ENCODE data around the gene SMAD6. TPM values are rescaled to one million over a fixed set of nuclear protein-coding genes. Genes with fewer than 3 reads are reported as not detected.
A peak's percentile ranks its signal among the peaks of the same experiment; 100 is the strongest.

Gene SMAD6
- total RNA-seq, 4 donors from 2014 or later = 9.4 to 18.9 (median 14.3) TPM

DNA sequence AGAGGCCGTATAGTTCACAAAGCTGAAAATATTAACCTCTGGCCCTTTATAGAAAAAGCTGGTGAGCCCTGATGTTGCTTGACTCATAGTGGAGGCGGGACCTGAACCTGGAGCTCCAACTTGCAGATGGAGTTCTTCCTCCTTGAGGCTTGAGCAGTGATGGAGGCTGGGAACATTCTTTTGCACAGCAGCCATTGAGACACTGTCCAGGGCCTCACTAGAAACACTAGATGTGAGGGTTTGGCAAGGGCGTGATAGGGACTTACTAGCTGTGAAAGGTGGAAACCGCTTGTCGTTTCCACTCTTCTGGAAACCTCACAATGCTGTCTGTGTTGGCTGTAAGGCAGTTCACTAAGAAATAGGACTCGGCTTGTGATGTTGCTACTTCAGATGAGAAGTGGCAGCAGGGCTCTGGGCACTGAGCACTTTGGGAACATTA lies 12.5 kb downstream of the SMAD6 start:
- H3K27ac ChIP-seq (replicated peaks in 1 of 4) = peak overlapping the region in 1 of 4 donors; percentile 31
- peaks cover 26 to 63% (median 45%) of the 10 kb centered on the region in 4 donors for H3K4me1 ChIP-seq
- intact Hi-C loops (cut with DNase I) = no loop called here
- no peak overlapping the region for H3K4me3 ChIP-seq
- no peaks in the 10 kb centered on the region for H3K9me3 ChIP-seq
- no peaks in the 10 kb centered on the region for H3K27me3 ChIP-seq
- no peak for DNase-seq (ENCODE audit: extremely low spot score)
- H3K36me3 ChIP-seq = peaks cover 0 to 61% (median 17%) of the 10 kb centered on the region in 4 donors
- no peak for TF ChIP-seq POLR2A (IDR thresholded peaks at IDR 0.05; ENCODE audit: low read depth)
- TF ChIP-seq, protein P1, sequence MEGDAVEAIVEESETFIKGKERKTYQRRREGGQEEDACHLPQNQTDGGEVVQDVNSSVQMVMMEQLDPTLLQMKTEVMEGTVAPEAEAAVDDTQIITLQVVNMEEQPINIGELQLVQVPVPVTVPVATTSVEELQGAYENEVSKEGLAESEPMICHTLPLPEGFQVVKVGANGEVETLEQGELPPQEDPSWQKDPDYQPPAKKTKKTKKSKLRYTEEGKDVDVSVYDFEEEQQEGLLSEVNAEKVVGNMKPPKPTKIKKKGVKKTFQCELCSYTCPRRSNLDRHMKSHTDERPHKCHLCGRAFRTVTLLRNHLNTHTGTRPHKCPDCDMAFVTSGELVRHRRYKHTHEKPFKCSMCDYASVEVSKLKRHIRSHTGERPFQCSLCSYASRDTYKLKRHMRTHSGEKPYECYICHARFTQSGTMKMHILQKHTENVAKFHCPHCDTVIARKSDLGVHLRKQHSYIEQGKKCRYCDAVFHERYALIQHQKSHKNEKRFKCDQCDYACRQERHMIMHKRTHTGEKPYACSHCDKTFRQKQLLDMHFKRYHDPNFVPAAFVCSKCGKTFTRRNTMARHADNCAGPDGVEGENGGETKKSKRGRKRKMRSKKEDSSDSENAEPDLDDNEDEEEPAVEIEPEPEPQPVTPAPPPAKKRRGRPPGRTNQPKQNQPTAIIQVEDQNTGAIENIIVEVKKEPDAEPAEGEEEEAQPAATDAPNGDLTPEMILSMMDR (IDR thresholded peaks at IDR 0.05) = no peak
- TF ChIP-seq EP300 (IDR thresholded peaks at IDR 0.05) = no peak
- peak in 1 of 2 donors; percentile 35 for TF ChIP-seq POLR2AphosphoS5 (IDR thresholded peaks at IDR 0.05)
- WGBS = 76% methylated on average over 6 of the region's 6 CpGs

GRCh38 chr15:66715181-66715624 lies 13.2 kb downstream of the SMAD6 start:
- TF ChIP-seq EP300 (IDR thresholded peaks at IDR 0.05) (no peak), POLR2AphosphoS5 (IDR thresholded peaks at IDR 0.05) (no peak), POLR2A (IDR thresholded peaks at IDR 0.05; ENCODE audit: low read depth) (no peak)
- TF ChIP-seq, protein P1 (IDR thresholded peaks at IDR 0.05) = no peak
- 62% methylated on average over 6 of the region's 6 CpGs for WGBS
- Histone ChIP-seq H3K36me3 (peaks cover 0 to 61% (median 17%) of the 10 kb centered on the region in 4 donors), H3K9me3 (no peaks in the 10 kb centered on the region), H3K27me3 (no peaks in the 10 kb centered on the region), H3K27ac (replicated peaks in 1 of 4) (no peak overlapping the region), H3K4me3 (no peak overlapping the region), H3K4me1 (peaks cover 28 to 68% (median 49%) of the 10 kb centered on the region in 4 donors)
- intact Hi-C loops (cut with DNase I) = no loop called here
- no peak for DNase-seq (ENCODE audit: extremely low spot score)

DNA sequence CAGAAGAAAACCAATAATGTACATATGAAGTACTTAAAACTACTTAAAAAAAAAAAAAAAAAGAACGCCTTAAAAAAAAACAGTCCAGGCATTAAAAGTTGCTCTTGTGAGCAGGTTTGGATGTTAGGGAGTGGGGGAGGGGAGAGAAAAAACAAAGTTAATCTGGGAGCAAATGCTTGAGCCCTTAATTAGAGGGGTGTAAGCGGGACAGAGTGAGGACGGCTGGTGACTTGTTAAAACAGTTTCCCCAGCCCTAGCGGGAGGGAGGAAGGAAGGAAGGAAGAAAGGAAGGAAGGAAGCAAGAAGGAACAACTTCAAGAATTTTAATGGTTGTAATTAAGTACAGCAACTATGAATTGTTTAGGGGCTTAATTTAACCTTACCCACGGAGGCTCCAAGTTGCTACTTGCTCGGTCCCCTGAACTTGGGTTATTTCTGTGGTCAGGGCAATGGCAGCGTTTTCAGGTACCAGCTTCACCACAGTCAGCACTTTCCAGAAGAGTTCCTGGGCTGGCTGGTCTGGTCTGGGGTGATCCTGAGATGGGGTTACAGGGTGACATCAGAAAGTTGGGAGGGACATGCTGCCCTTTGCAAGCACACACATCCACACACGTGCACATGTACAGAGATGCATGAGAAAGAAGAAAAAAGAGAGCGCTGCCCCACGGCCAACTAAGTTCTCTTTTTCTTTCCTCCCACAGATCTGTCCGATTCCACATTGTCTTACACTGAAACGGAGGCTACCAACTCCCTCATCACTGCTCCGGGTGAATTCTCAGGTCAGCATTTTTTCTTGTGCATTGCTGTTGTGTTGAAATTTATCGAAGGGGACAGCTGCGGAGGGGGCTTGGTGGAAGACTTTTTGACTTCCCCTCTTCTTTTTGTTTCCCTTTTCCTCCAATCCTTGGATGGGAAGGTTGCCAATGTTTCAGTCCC lies 14.0 kb downstream of the SMAD6 start:
- no peak for DNase-seq (ENCODE audit: extremely low spot score)
- Histone ChIP-seq H3K9me3 (no peaks in the 10 kb centered on the region), H3K36me3 (peaks cover 0 to 61% (median 17%) of the 10 kb centered on the region in 4 donors), H3K27me3 (no peaks in the 10 kb centered on the region), H3K4me1 (peaks cover 22 to 67% (median 44%) of the 10 kb centered on the region in 4 donors), H3K4me3 (no peak overlapping the region), H3K27ac (replicated peaks in 1 of 4) (no peak overlapping the region)
- intact Hi-C loops (cut with DNase I) = no loop called here
- no peak for TF ChIP-seq EP300 (IDR thresholded peaks at IDR 0.05)
- TF ChIP-seq, protein P1 (IDR thresholded peaks at IDR 0.05) = no peak
- 75% methylated on average over 15 of the region's 15 CpGs for WGBS

GRCh38 chr15:66716656-66717020 lies 14.6 kb downstream of the SMAD6 start:
- Histone ChIP-seq H3K36me3 (peaks cover 0 to 59% (median 17%) of the 10 kb centered on the region in 4 donors), H3K4me3 (no peak overlapping the region), H3K4me1 (peaks cover 18 to 67% (median 41%) of the 10 kb centered on the region in 4 donors), H3K27me3 (no peaks in the 10 kb centered on the region), H3K9me3 (no peaks in the 10 kb centered on the region), H3K27ac (replicated peaks in 1 of 4) (no peak overlapping the region)
- no peak for TF ChIP-seq POLR2AphosphoS5 (IDR thresholded peaks at IDR 0.05)
- WGBS = 56% methylated on average over 4 of the region's 4 CpGs
- intact Hi-C loops (cut with DNase I) = no loop called here
- DNase-seq (ENCODE audit: extremely low spot score) = no peak

- no peak overlapping the region for H3K4me3 ChIP-seq
- peaks cover 18 to 72% (median 36%) of the 10 kb centered on the region in 4 donors for H3K4me1 ChIP-seq
- H3K27ac ChIP-seq (replicated peaks in 1 of 4) = no peak overlapping the region
- DNase-seq (ENCODE audit: extremely low spot score) = no peak
- no peaks in the 10 kb centered on the region for H3K9me3 ChIP-seq
- H3K36me3 ChIP-seq = peaks cover 0 to 49% (median 17%) of the 10 kb centered on the region in 4 donors
- intact Hi-C loops (cut with DNase I) = no loop called here
- no peaks in the 10 kb centered on the region for H3K27me3 ChIP-seq
- TF ChIP-seq EP300 (IDR thresholded peaks at IDR 0.05) (no peak), POLR2A (IDR thresholded peaks at IDR 0.05; ENCODE audit: low read depth) (no peak), POLR2AphosphoS5 (IDR thresholded peaks at IDR 0.05) (no peak)
- TF ChIP-seq, protein P1 (IDR thresholded peaks at IDR 0.05) = no peak
- WGBS = 90% methylated on average over 8 of the region's 8 CpGs
Observed at GRCh38 chr15:66718220-66718988, 16.4 kb downstream of the SMAD6 start.
